Stimulated activated CD4-positive, alpha-beta T cell treated with anti-CD3 and anti-CD28 coated beads, Interleukin-2, amount 100 ng/mL, for 4 hours (primary cell): ENCODE measurements around the gene MAGEL2.

Experiments used
- DNase-seq: peaks from one replicate; pipeline ENCODE4 v3.0.0-alpha.2; 2020; ENCODE audit warnings: low read depth

MAGEL2 gene

GRCh38 chr15:23647421-23648370 lies at the start of gene MAGEL2:
TSS of gene MAGEL2 (minus strand) at chr15:23647867. CDS start at chr15:23647742, 125 bp downstream.
- DNase-seq: no peak

- DNase-seq: no peak
Observed at GRCh38 chr15:23695282-23695681, 47.6 kb upstream of the MAGEL2 start.

- DNase-seq: no peak
Observed at GRCh38 chr15:23694592-23694991, 46.9 kb upstream of the MAGEL2 start.

- no peak for DNase-seq
Observed at GRCh38 chr15:23690450-23690852, 42.8 kb upstream of the MAGEL2 start.

- DNase-seq: no peak
Observed at GRCh38 chr15:23690015-23690414, 42.3 kb upstream of the MAGEL2 start.

GRCh38 chr15:23687143-23687470 lies 39.4 kb upstream of the MAGEL2 start, which contains the start of gene NDN:
TSS of gene NDN (minus strand) at chr15:23687305. CDS start at chr15:23687217, 88 bp downstream.
- no peak for DNase-seq

- DNase-seq: no peak
Observed at GRCh38 chr15:23686466-23687142, 38.9 kb upstream of the MAGEL2 start.

GRCh38 chr15:23671481-23671880 lies 23.8 kb upstream of the MAGEL2 start:
- no peak for DNase-seq

- DNase-seq: no peak
Observed at GRCh38 chr15:23670970-23671369, 23.3 kb upstream of the MAGEL2 start.

GRCh38 chr15:23663232-23663631 lies 15.6 kb upstream of the MAGEL2 start:
- DNase-seq: no peak

- DNase-seq: no peak
Observed at GRCh38 chr15:23648920-23649515, 1.4 kb upstream of the MAGEL2 start.

- no peak for DNase-seq
Observed at GRCh38 chr15:23647001-23647295, 719 bp downstream of the MAGEL2 start.

GRCh38 chr15:23646165-23647000 lies 1.3 kb downstream of the MAGEL2 start:
- no peak for DNase-seq

GRCh38 chr15:23645371-23646164 lies 2.1 kb downstream of the MAGEL2 start:
- DNase-seq: no peak

- no peak for DNase-seq
Observed at GRCh38 chr15:23644829-23645228, 2.8 kb downstream of the MAGEL2 start.

- DNase-seq: no peak
Observed at GRCh38 chr15:23642413-23643044, 5.1 kb downstream of the MAGEL2 start.

- no peak for DNase-seq
Observed at GRCh38 chr15:23634181-23634580, 13.5 kb downstream of the MAGEL2 start.

GRCh38 chr15:23629234-23629805 lies 18.3 kb downstream of the MAGEL2 start:
- DNase-seq: no peak

- DNase-seq: no peak
Observed at GRCh38 chr15:23628612-23629233, 18.9 kb downstream of the MAGEL2 start.

GRCh38 chr15:23616536-23616935 lies 31.1 kb downstream of the MAGEL2 start:
- no peak for DNase-seq
